Thymus (tissue), 11 donors: ENCODE results near the gene ANO3. TPM values are rescaled to one million over a fixed set of nuclear protein-coding genes. Genes with fewer than 3 reads are reported as not detected.

Source experiments
- DNase-seq, 9 donors: peaks; one replicate each; pipeline ENCODE4 v3.0.0-alpha.2; 2013; ENCODE audit warnings: low spot score in 9 of 9, low read depth in 6 of 9, missing footprints in 1 of 9
- H3K27ac ChIP-seq, 2 donors: one replicate each; pipeline ENCODE4 v1.5.1; 2013; ENCODE audit warnings: control low read depth in 1 of 2, low read depth in 1 of 2, low read length in 1 of 2, mild to moderate bottlenecking in 1 of 2, moderate library complexity in 1 of 2
- H3K27me3 ChIP-seq, 2 donors: one replicate each; pipeline ENCODE4 v1.5.1; 2013; ENCODE audit warnings: low read length in 1 of 2; ENCODE audit not compliant: control insufficient read depth in 2 of 2, insufficient read depth in 1 of 2
- H3K36me3 ChIP-seq, 2 donors: one replicate each; pipeline ENCODE4 v1.5.1; 2013; ENCODE audit warnings: low read length in 1 of 2, mild to moderate bottlenecking in 1 of 2, moderate library complexity in 1 of 2; ENCODE audit not compliant: control insufficient read depth in 2 of 2, insufficient read depth in 2 of 2
- H3K4me1 ChIP-seq, 2 donors: one replicate each; pipeline ENCODE4 v1.5.1; 2013; ENCODE audit warnings: low read length in 2 of 2; ENCODE audit not compliant: control insufficient read depth in 2 of 2, insufficient read depth in 2 of 2
- H3K4me3 ChIP-seq, 2 donors: one replicate each; pipeline ENCODE4 v1.5.1; 2013; ENCODE audit warnings: low read length in 2 of 2, control low read depth in 1 of 2, mild to moderate bottlenecking in 1 of 2
- H3K9me3 ChIP-seq, 2 donors: one replicate each; pipeline ENCODE4 v1.5.1; 2013; ENCODE audit warnings: low read length in 1 of 2, mild to moderate bottlenecking in 1 of 2; ENCODE audit not compliant: control insufficient read depth in 2 of 2, insufficient read depth in 1 of 2
- WGBS: extraction: QIAGEN DNeasy Blood & Tissue Kit; methylation state at CpG from one replicate; pipeline ENCODE4 v1.1.7; 2013; 5-methylcytosine and 5-hydroxymethylcytosine counted together
- polyA plus RNA-seq: library from polyadenylated mRNA; stranded (reverse); fragments of 200-250 nt; gene quantifications from one replicate; pipeline ENCODE4 v1.2.3, GENCODE V29; 2013
- total RNA-seq: library from RNA; stranded (reverse); fragments of 120-200 nt; gene quantifications from one replicate; pipeline ENCODE4 v1.2.4, GENCODE V29; 2013
- donor health status: healthy.

The ANO3 gene
- total and polyA plus RNA-seq, 2 donors = 0.09 to 0.25 TPM

DNA sequence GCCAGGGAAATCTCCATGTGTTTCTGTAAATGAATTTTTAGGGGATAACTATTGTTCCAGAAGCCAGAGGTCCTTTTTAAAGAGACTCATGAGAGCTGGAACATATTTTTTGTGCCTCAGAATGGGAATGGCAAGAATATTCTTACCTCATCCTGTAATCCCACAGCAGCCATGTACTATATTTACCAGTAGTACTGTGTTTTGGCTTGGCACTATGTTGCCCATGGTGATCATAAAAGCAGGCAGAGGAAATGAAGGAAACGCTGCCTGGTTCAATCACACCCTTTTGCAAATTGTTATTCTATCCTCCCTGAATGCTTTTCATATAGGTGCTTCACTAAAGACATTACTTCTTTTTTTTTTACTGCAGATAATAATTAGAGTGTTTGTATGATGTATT lies 81.0 kb downstream of the ANO3 start:
- H3K4me3 ChIP-seq = no peak overlapping the region

DNA sequence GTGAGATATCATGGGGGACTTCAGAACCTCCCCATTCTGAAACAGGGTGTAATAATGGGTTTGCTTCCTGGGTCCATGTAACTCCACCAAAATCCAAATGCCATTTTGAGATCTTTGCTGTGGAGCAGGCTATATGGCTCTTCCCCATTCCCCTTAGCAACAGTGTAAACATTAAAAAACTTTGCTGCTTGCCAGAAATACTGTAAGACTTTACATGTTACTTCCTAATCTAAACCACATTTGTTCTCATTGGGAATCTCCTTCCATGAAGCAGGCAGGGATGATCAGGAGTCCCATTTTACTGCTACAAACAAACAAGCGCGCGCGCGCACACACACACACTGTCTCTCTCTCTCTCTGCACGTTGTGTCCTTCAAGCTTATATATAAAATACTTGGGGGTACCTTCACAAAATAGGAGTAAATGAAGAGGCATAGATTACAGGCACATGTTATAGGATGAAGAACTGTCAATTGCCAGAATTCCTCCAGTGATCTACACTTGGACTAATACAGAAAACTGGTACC lies 86.5 kb downstream of the ANO3 start:
- DNase-seq = no peak
- 98% methylated on average over 6 of the region's 6 CpGs for WGBS
- H3K27ac ChIP-seq = no peak overlapping the region
- no peak overlapping the region for H3K4me3 ChIP-seq
- no peaks in the 10 kb centered on the region for H3K9me3 ChIP-seq
- no peaks in the 10 kb centered on the region for H3K4me1 ChIP-seq
- no peaks in the 10 kb centered on the region for H3K27me3 ChIP-seq
- H3K36me3 ChIP-seq = no peaks in the 10 kb centered on the region

More for the DNA sequence above, 81.0 kb downstream of the ANO3 start:
- H3K9me3 ChIP-seq = no peaks in the 10 kb centered on the region
- no peak for DNase-seq
- no peak overlapping the region for H3K27ac ChIP-seq
- 62% methylated on average over 1 of the region's 1 CpG for WGBS
- H3K27me3 ChIP-seq = no peaks in the 10 kb centered on the region
- H3K4me1 ChIP-seq = no peaks in the 10 kb centered on the region
- no peaks in the 10 kb centered on the region for H3K36me3 ChIP-seq

DNA sequence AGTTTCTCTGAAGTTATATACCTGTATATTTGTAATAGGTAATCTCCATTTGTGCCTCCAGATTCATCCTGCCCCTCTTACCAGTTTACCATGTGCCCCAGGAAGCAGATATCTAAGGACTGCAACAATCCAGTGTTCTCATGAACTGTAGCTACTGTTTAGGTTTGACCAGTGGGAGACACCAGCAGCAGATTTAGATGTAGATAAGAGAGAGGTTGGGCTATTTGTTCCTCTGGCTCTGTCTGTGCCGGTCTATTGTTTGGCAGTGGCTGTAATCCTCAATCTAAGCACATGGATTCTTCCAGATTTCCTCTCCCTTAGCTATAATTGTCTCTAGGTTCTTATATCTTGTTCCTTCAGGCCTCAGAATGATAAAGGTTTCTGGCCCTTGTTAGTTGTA lies 88.4 kb downstream of the ANO3 start:
- no peak overlapping the region for H3K27ac ChIP-seq
- WGBS = 40% methylated on average over 1 of the region's 1 CpG
- no peaks in the 10 kb centered on the region for H3K27me3 ChIP-seq
- H3K36me3 ChIP-seq = no peaks in the 10 kb centered on the region
- DNase-seq = no peak
- H3K4me1 ChIP-seq = no peaks in the 10 kb centered on the region
- H3K9me3 ChIP-seq = no peaks in the 10 kb centered on the region
- H3K4me3 ChIP-seq = no peak overlapping the region

DNA sequence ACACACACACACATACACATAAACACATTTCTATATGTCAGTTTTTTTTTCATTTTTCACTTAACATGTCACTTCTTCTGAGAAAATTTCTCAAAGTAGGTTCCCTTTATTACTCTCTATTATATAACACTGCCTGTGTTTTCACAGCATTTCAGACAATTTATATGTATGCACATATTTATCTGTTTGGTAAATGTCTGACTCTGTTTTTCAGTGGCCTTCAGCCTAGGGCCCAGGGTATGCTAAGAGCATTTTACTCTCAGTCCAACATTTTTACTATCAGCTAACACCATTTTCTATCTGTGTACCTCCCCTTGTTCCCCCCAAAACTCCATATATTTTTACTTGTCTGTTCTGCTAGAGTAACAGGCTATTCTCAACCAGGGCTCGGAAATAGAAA lies 92.3 kb downstream of the ANO3 start:
- Histone ChIP-seq H3K27me3 (no peaks in the 10 kb centered on the region), H3K36me3 (no peaks in the 10 kb centered on the region), H3K27ac (no peak overlapping the region), H3K9me3 (no peaks in the 10 kb centered on the region), H3K4me1 (no peaks in the 10 kb centered on the region), H3K4me3 (no peak overlapping the region)
- 0% methylated on average over 1 of the region's 1 CpG for WGBS
- DNase-seq = no peak

DNA sequence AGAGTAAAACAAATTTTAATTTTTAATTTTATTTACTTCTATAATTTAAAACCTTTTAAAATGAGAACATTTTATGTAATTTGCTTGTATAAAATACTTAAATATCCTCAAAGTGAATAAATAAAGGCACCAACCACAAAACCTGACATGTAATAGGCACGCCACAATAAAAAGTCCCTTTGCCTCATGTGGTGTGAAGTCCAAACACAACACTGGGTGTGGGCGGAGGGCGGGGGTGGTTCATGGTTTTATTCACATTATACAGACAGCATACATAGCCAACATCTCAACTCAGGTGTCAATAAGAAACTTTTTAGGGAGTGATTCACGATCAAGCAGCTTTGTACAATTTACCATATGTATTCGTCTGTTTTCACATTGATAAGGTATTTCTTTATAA lies 107.9 kb downstream of the ANO3 start:
- DNase-seq = no peak
- no peaks in the 10 kb centered on the region for H3K36me3 ChIP-seq
- peaks cover 1 to 13% of the 10 kb centered on the region in 2 donors for H3K9me3 ChIP-seq
- no peaks in the 10 kb centered on the region for H3K27me3 ChIP-seq
- WGBS = 96% methylated on average over 5 of the region's 5 CpGs
- no peak overlapping the region for H3K4me3 ChIP-seq
- no peaks in the 10 kb centered on the region for H3K4me1 ChIP-seq
- no peak overlapping the region for H3K27ac ChIP-seq

DNA sequence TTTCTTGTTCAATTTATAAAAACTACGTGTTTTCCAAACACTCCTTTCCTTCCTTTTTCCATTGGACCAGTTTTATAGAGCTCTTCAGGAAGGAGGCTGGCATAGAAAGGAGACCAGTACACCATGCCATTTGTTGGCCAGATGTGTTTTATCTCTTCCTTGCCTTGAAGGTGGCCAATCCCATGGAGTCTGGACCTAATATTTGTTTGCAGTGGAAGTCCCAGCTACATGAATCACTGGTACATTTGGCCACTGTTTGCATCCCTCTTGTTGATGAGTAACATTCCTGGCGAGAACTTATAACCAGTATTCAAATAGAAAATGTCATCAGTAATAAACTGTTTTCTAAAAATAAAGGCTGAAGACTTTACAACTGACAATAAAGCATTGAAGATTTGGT lies 110.2 kb downstream of the ANO3 start:
- DNase-seq = no peak
- no peak overlapping the region for H3K27ac ChIP-seq
- H3K4me3 ChIP-seq = no peak overlapping the region
- no peaks in the 10 kb centered on the region for H3K36me3 ChIP-seq
- 83% methylated on average over 2 of the region's 2 CpGs for WGBS
- no peaks in the 10 kb centered on the region for H3K4me1 ChIP-seq
- no peaks in the 10 kb centered on the region for H3K27me3 ChIP-seq
- H3K9me3 ChIP-seq = peaks cover 0 to under 1% of the 10 kb centered on the region in 2 donors

DNA sequence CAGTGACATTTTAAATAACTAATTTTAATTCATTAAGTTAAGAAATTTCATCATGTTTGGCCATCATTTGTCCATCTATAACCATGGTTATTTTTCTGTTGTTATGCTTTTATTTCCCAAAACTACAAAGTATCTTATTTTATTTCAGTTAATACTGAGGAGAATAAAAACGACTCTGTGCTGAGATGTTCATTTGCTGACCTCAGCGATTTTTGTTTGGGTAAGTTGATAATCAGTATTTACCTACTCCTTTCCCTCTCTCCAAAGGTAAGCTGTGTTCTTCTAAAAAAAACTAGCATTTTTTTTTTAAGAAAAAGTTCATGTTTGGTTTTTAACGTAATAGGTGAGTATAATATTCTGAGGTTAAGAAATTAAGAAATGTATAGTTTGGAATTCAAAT lies 111.7 kb downstream of the ANO3 start:
- Histone ChIP-seq H3K27ac (no peak overlapping the region), H3K9me3 (no peaks in the 10 kb centered on the region), H3K27me3 (no peaks in the 10 kb centered on the region), H3K4me3 (no peak overlapping the region), H3K36me3 (no peaks in the 10 kb centered on the region), H3K4me1 (no peaks in the 10 kb centered on the region)
- 58% methylated on average over 3 of the region's 3 CpGs for WGBS
- no peak for DNase-seq

DNA sequence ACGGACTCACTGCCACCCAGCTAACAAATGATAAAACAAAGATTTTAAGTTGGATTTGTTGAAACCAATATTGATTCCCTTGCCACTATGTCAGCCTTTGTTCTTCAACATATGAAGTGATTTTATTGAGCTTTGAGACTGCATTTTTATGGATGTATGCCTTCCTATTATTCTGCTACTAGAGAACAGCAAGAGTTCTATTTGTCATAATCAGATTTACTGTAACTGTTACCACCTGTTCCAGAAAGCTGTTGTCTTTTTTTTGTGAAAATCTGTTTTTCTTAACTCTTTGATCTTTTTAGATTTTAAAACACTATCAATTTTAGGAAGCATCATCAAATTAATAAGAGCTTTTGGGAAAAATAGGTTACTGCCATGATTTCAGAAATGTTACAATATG lies 125.7 kb downstream of the ANO3 start:
- Histone ChIP-seq H3K9me3 (no peaks in the 10 kb centered on the region), H3K4me3 (no peak overlapping the region), H3K27ac (no peak overlapping the region), H3K4me1 (no peaks in the 10 kb centered on the region), H3K36me3 (no peaks in the 10 kb centered on the region), H3K27me3 (no peaks in the 10 kb centered on the region)
- 97% methylated on average over 1 of the region's 1 CpG for WGBS
- no peak for DNase-seq

DNA sequence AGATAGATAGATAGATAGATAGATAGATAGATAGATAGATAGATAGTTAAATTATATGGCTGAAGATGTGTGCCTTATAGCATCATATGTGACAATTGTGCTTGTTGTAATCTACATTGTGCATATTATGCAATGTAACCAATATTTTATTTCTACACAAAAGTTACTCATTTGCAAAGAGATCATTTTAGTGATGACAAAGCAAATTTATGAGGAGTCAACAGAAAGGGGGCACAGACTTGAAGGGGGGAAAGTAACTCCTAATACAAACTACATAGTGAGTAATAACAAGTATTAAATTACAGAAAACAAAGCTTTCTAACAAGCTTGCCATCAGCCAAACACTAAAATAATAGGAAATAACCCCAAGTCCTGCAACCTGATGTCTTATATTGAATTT lies 133.3 kb downstream of the ANO3 start:
- Histone ChIP-seq H3K4me1 (no peaks in the 10 kb centered on the region), H3K9me3 (no peaks in the 10 kb centered on the region), H3K36me3 (no peaks in the 10 kb centered on the region), H3K27me3 (no peaks in the 10 kb centered on the region), H3K27ac (no peak overlapping the region), H3K4me3 (no peak overlapping the region)
- DNase-seq = no peak

DNA sequence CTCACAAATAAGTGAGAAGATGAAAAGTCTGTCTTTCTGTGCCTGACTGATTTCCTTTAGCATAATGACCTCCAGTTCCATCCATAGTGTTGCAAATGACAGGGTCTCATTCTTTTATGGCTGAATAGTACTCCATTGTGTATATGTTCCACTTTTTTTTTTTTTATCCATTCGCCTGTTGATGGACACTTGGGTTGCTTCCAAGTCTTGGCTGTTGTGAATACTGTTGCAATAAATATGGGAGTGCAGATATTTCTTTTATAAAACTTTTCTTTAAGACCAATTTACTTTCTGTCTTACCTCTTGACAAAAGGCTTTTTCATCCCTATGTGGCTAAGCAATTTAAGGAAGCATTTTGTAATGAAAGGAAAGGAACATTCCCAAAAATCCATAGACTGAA lies 135.6 kb downstream of the ANO3 start:
- WGBS = 86% methylated on average over 1 of the region's 1 CpG

More for the DNA sequence above, 135.6 kb downstream of the ANO3 start:
- H3K27me3 ChIP-seq = no peaks in the 10 kb centered on the region
- H3K4me1 ChIP-seq = no peaks in the 10 kb centered on the region
- DNase-seq = no peak
- H3K4me3 ChIP-seq = no peak overlapping the region
- H3K27ac ChIP-seq = no peak overlapping the region
- no peaks in the 10 kb centered on the region for H3K36me3 ChIP-seq
- H3K9me3 ChIP-seq = no peaks in the 10 kb centered on the region
